HG02798 (cell line): ENCODE measurements around the gene HSD17B2.
"Not testable (repeated sequence)": the region's sequence is repeated elsewhere in the genome, so short reads cannot be mapped to it uniquely, and the experiment has no call there.

ENCODE experiments used
- ATAC-seq: cut with Tn5 transposase; IDR thresholded peaks from one replicate; pipeline ENCODE4 v1.9.1; 2021; ENCODE audit warnings: mild to moderate bottlenecking; ENCODE audit not compliant: unreplicated experiment, poor library complexity

HSD17B2 gene

GRCh38 chr16:82113741-82114140 is 78.7 kb downstream of the HSD17B2 start:
- no peak for ATAC-seq

DNA sequence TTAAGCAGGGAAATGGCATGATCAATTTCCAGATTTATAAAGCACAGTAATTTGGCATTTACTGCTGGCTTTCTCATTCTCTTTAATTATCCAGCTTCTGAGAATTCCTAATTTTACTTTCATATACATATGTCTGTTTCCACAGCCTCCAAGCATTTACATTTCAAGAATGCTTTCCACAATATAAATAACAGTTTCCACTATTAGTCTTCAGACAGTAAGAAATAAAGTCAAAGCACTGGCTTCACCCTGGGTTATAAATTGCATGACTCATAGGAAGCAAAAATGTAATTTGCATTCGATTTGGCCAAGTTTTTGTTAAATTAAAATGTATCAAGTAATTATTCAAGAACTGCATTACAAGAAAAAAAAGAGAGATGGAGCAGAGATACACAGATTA is 81.5 kb downstream of the HSD17B2 start:
- no peak for ATAC-seq

DNA sequence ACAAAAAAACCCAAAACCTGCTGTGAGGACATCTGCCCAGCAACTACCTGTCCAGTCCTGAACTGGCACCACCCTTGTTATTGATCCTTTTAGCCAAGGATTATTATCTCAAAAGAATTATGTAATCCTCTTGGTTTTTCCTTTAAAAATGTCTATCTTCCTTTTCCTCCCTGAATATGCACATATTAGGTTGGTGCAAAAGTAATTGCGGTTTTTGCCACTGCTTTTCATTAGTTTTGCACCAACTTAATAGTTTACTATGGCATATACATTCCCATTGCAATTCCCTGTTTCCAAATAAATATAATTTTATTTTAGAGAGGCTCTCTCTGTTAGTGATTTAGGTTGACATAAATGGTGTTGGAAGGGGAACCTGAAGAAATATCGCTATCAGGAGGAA is 83.7 kb downstream of the HSD17B2 start:
- ATAC-seq: no peak

- no peak for ATAC-seq
Observed at GRCh38 chr16:82119405-82119804, 84.4 kb downstream of the HSD17B2 start.

GRCh38 chr16:82124651-82125050 is 89.6 kb downstream of the HSD17B2 start:
- ATAC-seq: no peak

DNA sequence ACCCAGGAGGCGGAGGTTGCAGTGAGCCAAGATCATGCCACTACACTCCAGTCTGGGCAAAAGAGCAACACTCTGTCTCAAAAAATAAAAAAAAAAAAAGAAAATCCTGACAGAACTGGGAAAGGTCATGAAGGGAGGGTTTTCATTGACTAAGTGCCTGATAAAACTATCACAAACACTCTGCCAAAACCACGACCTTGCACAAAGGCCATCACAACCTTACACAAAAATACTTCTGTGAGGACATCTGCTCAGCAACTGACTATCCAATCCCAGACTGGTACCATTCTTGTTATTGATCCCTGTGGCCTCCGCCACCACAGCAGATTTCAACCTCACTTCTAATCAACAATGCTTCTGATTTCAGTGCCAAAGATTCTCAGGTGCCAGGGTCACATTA is 94.8 kb downstream of the HSD17B2 start:
- no peak for ATAC-seq

GRCh38 chr16:82133798-82134197 is 98.7 kb downstream of the HSD17B2 start:
- no peak for ATAC-seq

DNA sequence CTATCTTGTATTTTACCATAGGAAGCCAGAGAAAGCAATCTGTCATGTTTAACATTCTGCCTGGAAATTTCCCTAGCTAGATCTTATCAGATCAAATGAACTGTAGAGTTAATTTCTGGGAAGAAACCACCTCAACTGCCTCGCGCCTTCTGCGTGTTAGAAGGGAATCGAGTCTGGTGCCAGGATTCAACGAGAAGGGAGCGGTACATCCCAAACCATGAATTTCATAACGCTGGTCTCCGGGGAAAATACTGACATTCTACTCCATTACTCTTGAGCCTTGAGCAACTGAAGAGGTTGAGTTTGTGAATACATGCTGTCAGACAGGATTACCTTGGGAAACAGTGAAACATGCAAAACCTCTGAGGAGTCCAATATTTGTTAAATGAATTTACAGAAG is 99.8 kb downstream of the HSD17B2 start:
- no peak for ATAC-seq

DNA sequence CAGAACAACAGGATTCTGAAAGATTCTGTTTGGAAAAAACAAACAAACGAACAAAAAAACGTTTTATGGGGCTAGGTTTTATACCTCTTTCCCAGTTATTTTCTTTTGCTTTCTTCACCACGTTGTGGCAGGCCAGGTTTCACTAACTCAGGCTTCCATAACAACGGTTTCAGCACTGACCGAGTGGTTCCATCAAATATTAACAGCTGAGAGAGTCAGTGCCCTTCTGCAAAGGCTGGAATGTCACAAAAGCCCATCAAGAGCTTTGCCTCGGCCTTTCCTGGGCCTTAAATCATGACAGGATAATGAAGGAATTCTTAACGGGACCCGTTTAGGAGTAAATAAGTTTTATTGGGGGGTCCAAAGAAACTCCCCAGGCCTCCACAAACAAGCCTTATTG is 100.8 kb downstream of the HSD17B2 start:
- ATAC-seq: no peak

GRCh38 chr16:82136956-82137821 is 102.1 kb downstream of the HSD17B2 start:
- ATAC-seq: no peak

- no peak for ATAC-seq
Observed at GRCh38 chr16:82137822-82138167, 102.7 kb downstream of the HSD17B2 start.

GRCh38 chr16:82138478-82139285 is 103.6 kb downstream of the HSD17B2 start:
- ATAC-seq: no peak

- not testable (repeated sequence) for ATAC-seq
Observed at GRCh38 chr16:82139286-82139571, 104.2 kb downstream of the HSD17B2 start.

DNA sequence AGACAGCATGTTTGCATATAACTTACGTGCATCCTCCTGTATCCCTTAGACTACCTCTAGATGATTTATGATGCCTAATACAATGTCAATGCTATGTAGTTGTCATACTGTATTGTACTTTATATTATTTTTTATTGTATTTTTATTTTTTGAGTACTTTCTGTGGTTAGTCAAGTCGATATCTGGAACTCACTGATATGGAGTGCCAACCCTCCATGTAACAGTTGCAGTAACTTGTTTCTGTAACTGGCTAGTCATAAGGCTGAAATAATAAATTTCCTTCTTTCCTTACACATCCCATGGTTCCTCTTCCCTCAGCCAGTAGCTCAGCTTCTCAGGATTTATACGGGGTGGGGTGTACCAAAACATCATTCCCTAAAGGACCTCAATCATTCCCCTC is 111.5 kb downstream of the HSD17B2 start:
- no peak for ATAC-seq

GRCh38 chr16:82146957-82147356 is 111.9 kb downstream of the HSD17B2 start:
- ATAC-seq: no peak

DNA sequence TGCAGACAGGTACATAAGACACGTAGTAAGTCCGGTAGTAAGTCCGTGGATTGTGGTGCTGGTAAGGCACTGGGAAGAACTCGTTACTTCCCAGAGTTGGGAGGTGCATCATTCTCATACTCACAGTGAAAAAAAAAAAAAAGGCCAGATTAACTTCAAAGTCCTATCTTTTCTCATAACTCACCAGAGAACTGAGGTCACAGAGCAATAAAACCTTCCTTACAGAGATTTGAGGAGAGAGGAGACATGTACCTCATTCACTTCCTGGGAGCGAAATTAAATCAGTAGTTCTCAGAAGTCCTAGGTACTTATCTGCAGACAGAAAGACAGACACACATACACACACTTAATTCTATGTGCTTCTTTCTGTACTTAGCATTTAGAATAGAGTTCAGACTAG is 112.5 kb downstream of the HSD17B2 start:
- ATAC-seq: no peak
